K562 (cell line): ENCODE data around the gene ADRA2B. TPM values are rescaled to one million over a fixed set of nuclear protein-coding genes. Genes with fewer than 3 reads are reported as not detected.
A peak's percentile ranks its signal among the peaks of the same experiment; 100 is the strongest.

Experiments
- ATAC-seq: fragments of 200-7000 bp; cut with Tn5 transposase; 3 replicates; pipeline ENCODE4 v1.9.1; 2020; ENCODE audit warnings: moderate library complexity
- BruUV-seq: library from RNA; stranded (reverse); fragments of 400-500 nt; replicated peaks from 2 replicates; lab custom pipeline; 2021; lab: Mats Ljungman, UMichigan
- CTCF ChIA-PET: fragments of 300-600 bp; formaldehyde crosslinking; extraction: SDS; loops from one replicate; lab custom pipeline; 2021; ENCODE audit warnings: low intra/inter-chr PET ratio; lab: Yijun Ruan, JAX
- POLR2A ChIA-PET: fragments of 300-600, 350-650 bp; sonication (Branson Sonifier 250); formaldehyde crosslinking; extraction: SDS; loops from one replicate; lab custom pipeline; 2021; ENCODE audit warnings: antibody characterized with exemption, inconsistent platforms; lab: Yijun Ruan, JAX
- DNase-seq, 4 experiments: peaks; one replicate each; pipeline versions ENCODE4 v3.0.0 to v3.0.0-alpha.2; 2011 to 2018; ENCODE audit warnings: low spot score in 3 of 4, mixed read lengths in 3 of 4; ENCODE audit errors: extremely low read depth in 1 of 4
- FAIRE-seq: peaks from 2 replicates; lab custom pipeline; 2011; peaks lifted over from hg19 to GRCh38; lab: Jason Lieb, UNC
- H2AFZ ChIP-seq: 2 replicates; pipeline ENCODE4 v1.6.0; 2011; ENCODE audit warnings: low read depth, low read length, control low read depth, inconsistent platforms
- H3K27ac ChIP-seq: fragments of 200-600 bp; 3 replicates; pipeline ENCODE4 v1.8.0; 2011; ENCODE audit warnings: low read depth, mild to moderate bottlenecking, control low read depth, inconsistent platforms, low read length, moderate library complexity, mixed read lengths; ENCODE audit errors: extremely low read depth
- H3K27me3 ChIP-seq, 2 experiments: fragments of 300-600 bp in 1 of 2; 2 replicates in 1 of 2; 3 replicates in 1 of 2; pipeline versions ENCODE4 v1.6.0 to v1.8.0; 2011; ENCODE audit warnings: inconsistent platforms in 2 of 2, low read length in 2 of 2, mild to moderate bottlenecking in 1 of 2, mixed read lengths in 1 of 2, moderate library complexity in 1 of 2; ENCODE audit not compliant: control insufficient read depth in 2 of 2, insufficient read depth in 2 of 2
- H3K36me3 ChIP-seq: fragments of 300-600 bp; 3 replicates; pipeline ENCODE4 v1.8.0; 2011; ENCODE audit warnings: mild to moderate bottlenecking, low read length, inconsistent platforms; ENCODE audit not compliant: control insufficient read depth, insufficient read depth
- H3K4me1 ChIP-seq, 2 experiments: fragments of 200-600 bp in 1 of 2; replicated peaks in 1 of 2; 2 replicates in 1 of 2; 3 replicates in 1 of 2; pipeline versions ENCODE4 v1.5.1 to v1.8.0; 2011; ENCODE audit warnings: inconsistent platforms in 2 of 2, low read length in 2 of 2, mild to moderate bottlenecking in 1 of 2, mixed read lengths in 1 of 2, moderate library complexity in 1 of 2; ENCODE audit not compliant: control insufficient read depth in 2 of 2, insufficient read depth in 2 of 2
- H3K4me2 ChIP-seq: 2 replicates; pipeline ENCODE4 v1.6.1; 2011; ENCODE audit warnings: low read length, control low read depth, inconsistent platforms, mixed read lengths; ENCODE audit not compliant: insufficient read depth
- H3K4me3 ChIP-seq: fragments of 200-600 bp; sonication (generic), shearing (Covaris generic); 2 replicates; pipeline ENCODE4 v1.5.1; 2016; ENCODE audit warnings: control low read depth, inconsistent platforms
- H3K79me2 ChIP-seq: fragments of 200-600 bp; 3 replicates; pipeline ENCODE4 v1.8.0; 2011; ENCODE audit warnings: low read length, inconsistent platforms; ENCODE audit not compliant: control insufficient read depth, insufficient read depth
- H3K9ac ChIP-seq, 2 experiments: 2 replicates each; pipeline versions ENCODE4 v1.6.0 to v1.6.1; 2011; ENCODE audit warnings: low read depth in 2 of 2, low read length in 2 of 2, control low read depth in 1 of 2, inconsistent platforms in 1 of 2, mild to moderate bottlenecking in 1 of 2, mixed read lengths in 1 of 2; ENCODE audit not compliant: insufficient read depth in 1 of 2
- H3K9me1 ChIP-seq: one replicate; pipeline ENCODE4 v1.6.0; 2011; ENCODE audit warnings: inconsistent platforms, mild to moderate bottlenecking, low read length, moderate library complexity; ENCODE audit not compliant: control insufficient read depth, insufficient read depth
- H3K9me3 ChIP-seq: replicated peaks from 2 replicates; pipeline ENCODE4 v1.5.1; 2011; ENCODE audit warnings: low read depth, low read length, inconsistent platforms; ENCODE audit not compliant: control insufficient read depth, insufficient read depth
- H4K20me1 ChIP-seq: replicated peaks from 2 replicates; pipeline ENCODE4 v1.6.1; 2011; ENCODE audit warnings: low read length, inconsistent platforms, mixed read lengths; ENCODE audit not compliant: control insufficient read depth, insufficient read depth
- ESRRB ChIP-seq: fragments of 250-450 bp; sonication (Bioruptor Pico); IDR thresholded peaks from 2 replicates; pipeline ENCODE4 v1.5.0; 2020; ENCODE audit warnings: mild to moderate bottlenecking, moderate library complexity, borderline replicate concordance
- GMEB1 ChIP-seq: fragments of 250-450 bp; sonication (Bioruptor Pico); IDR thresholded peaks from 2 replicates; pipeline ENCODE4 v1.4.0; 2020; ENCODE audit warnings: mild to moderate bottlenecking
- KAT7 ChIP-seq: sonication (generic); formaldehyde crosslinking; IDR thresholded peaks from 2 replicates; pipeline ENCODE4 v1.8.0; 2022; ENCODE audit warnings: missing genetic modification reagents, mild to moderate bottlenecking, borderline replicate concordance
- MIER1 ChIP-seq: fragments of 450-650 bp; IDR thresholded peaks from 2 replicates; pipeline ENCODE4 v1.6.1; 2016; ENCODE audit warnings: antibody characterized with exemption, mild to moderate bottlenecking, low read depth
- NELFE ChIP-seq: IDR thresholded peaks from 2 replicates; pipeline ENCODE4 v1.6.1; 2011; ENCODE audit warnings: mild to moderate bottlenecking; ENCODE audit not compliant: insufficient read depth, insufficient read length
- NFE2L1 ChIP-seq: fragments of 450-650 bp; IDR thresholded peaks from 2 replicates; pipeline ENCODE4 v1.6.1; 2016; ENCODE audit warnings: missing genetic modification characterization, low read depth, mild to moderate bottlenecking, missing compliant biosample characterization, moderate library complexity, borderline replicate concordance
- SMAD1 ChIP-seq: fragments of 150-350 bp; IDR thresholded peaks from 2 replicates; pipeline ENCODE4 v1.6.1; 2014; ENCODE audit warnings: low read length, low read depth; ENCODE audit not compliant: partially characterized antibody
- STAG1 ChIP-seq: sonication (generic); formaldehyde crosslinking; IDR thresholded peaks from 2 replicates; pipeline ENCODE4 v1.5.0; 2020; ENCODE audit warnings: missing genetic modification reagents, borderline replicate concordance
- XRCC5 ChIP-seq: fragments of 200-400 bp; formaldehyde crosslinking; IDR thresholded peaks from 2 replicates; pipeline ENCODE4 v1.6.1; 2017; ENCODE audit warnings: low read depth, mild to moderate bottlenecking, low read length
- ZNF121 ChIP-seq: sonication (generic); formaldehyde crosslinking; conservative IDR thresholded peaks from 2 replicates; pipeline ENCODE4 v1.8.0; 2022; ENCODE audit warnings: missing genetic modification reagents
- WGBS: fragments of 100-300 bp; shearing (Covaris generic); methylation state at CpG from one replicate; pipeline ENCODE4 v1.1.6; 2016; ENCODE audit warnings: low coverage, mixed read lengths; ENCODE audit not compliant: insufficient coverage; ENCODE audit errors: missing lambda C conversion rate; 5-methylcytosine and 5-hydroxymethylcytosine counted together
- in situ Hi-C: fragments of 300-500 bp; cut with MboI; formaldehyde crosslinking; loops from 4 replicates; pipeline ENCODE4 v1.15.0; 2018; ENCODE audit warnings: inconsistent platforms, mixed read lengths
- intact Hi-C: fragments of 100-400 bp; cut with micrococcal nuclease; formaldehyde crosslinking; loops from 2 replicates; pipeline ENCODE4 v1.14.2; 2022
- polyA plus RNA-seq, 8 experiments: library from polyadenylated mRNA; depleted of rRNA in 4 of 8; stranded (reverse) in 5 of 8; unstranded in 3 of 8; fragments of >200 nt; fragmentation: Nextera tagmentation in 2 of 8; fragmentation: Illumina TruSeq in 1 of 8; extraction: Ambion mirVana in 2 of 8; extraction: Trizol in 1 of 8; gene quantifications; 2 replicates each; pipeline versions ENCODE4 v1.2.1 to v1.2.3, GENCODE V29; 2011 to 2014; ENCODE audit warnings: inconsistent platforms in 1 of 8, missing spikeins in 1 of 8
- total RNA-seq, 7 experiments: library from RNA; depleted of rRNA in 6 of 7; stranded (reverse); fragments of >200 nt in 6 of 7; fragmentation: Illumina TruSeq in 2 of 7; extraction: Trizol in 2 of 7; gene quantifications; 2 replicates each; pipeline versions ENCODE4 v1.2.1 to v1.2.3, GENCODE V29; 2011 to 2021; ENCODE audit warnings: low replicate concordance in 1 of 7

Gene ADRA2B
- total and polyA plus RNA-seq, 9 of the 15 experiments (the other 6 are each of a cell fraction or from before 2014, with no cell fraction given), result not detected

- no peak overlapping the region for H3K27ac ChIP-seq
- no peaks in the 10 kb centered on the region for H3K9me3 ChIP-seq
- CTCF ChIA-PET, result no interaction called here
- H3K79me2 ChIP-seq, result no peaks in the 10 kb centered on the region
- H3K4me1 ChIP-seq, result peaks cover 22 to 42% of the 10 kb centered on the region in 2 experiments
- intact Hi-C loops (no loop called here), in situ Hi-C loops (no loop called here)
- BruUV-seq, result no TSS peak
- peak overlapping the region; percentile 73 for H2AFZ ChIP-seq
- H3K36me3 ChIP-seq, result no peaks in the 10 kb centered on the region
- FAIRE-seq (no peak), ATAC-seq (no peak), DNase-seq (no peak)
- no peak overlapping the region for H3K4me2 ChIP-seq
- TF ChIP-seq SMAD1 (no peak), ESRRB (CRISPR knock-in tag) (no peak), GMEB1 (CRISPR knock-in tag) (no peak), NELFE (no peak), KAT7 (no peak), STAG1 (no peak), MIER1 (no peak), ZNF121 (CRISPR knock-in tag) (no peak), NFE2L1 (no peak), XRCC5 (no peak)
- H3K4me3 ChIP-seq, result no peak overlapping the region
- H4K20me1 ChIP-seq, result no peaks in the 10 kb centered on the region
- WGBS, result 55% methylated on average over 2 of the region's 3 CpGs
- H3K9me1 ChIP-seq, result no peaks in the 10 kb centered on the region
- no peak overlapping the region for H3K9ac ChIP-seq
- POLR2A ChIA-PET, result no interaction called here
- H3K27me3 ChIP-seq, result peaks cover 0 to 11% of the 10 kb centered on the region in 2 experiments; a peak in 2 of 5 replicates
These were observed 29.4 kb upstream of the ADRA2B start for GRCh38 chr2:96145848-96146152.
